K562 (cell line): ENCODE measurements around the gene NUAK2. TPM values are rescaled to one million over a fixed set of nuclear protein-coding genes. Genes with fewer than 3 reads are reported as not detected.

Experiments
- ARID2 ChIP-seq: fragments of 450-650 bp; IDR thresholded peaks from 2 replicates; pipeline ENCODE4 v1.6.1; 2017; ENCODE audit warnings: antibody characterized with exemption, mild to moderate bottlenecking
- ATF7 ChIP-seq: fragments of 450-650 bp; IDR thresholded peaks from 2 replicates; pipeline ENCODE4 v1.7.1; 2014; ENCODE audit warnings: mild to moderate bottlenecking, moderate library complexity
- C11orf30 ChIP-seq: fragments of 450-650 bp; IDR thresholded peaks from 2 replicates; pipeline ENCODE4 v1.6.1; 2016; ENCODE audit warnings: low read depth, mild to moderate bottlenecking
- FOS ChIP-seq: IDR thresholded peaks from 3 replicates; pipeline ENCODE4 v1.6.1; 2011; ENCODE audit not compliant: insufficient read length; ENCODE audit errors: extremely low read depth
- GABPA ChIP-seq: fragments of 200-800 bp; sonication (Bioruptor generic); conservative IDR thresholded peaks from 2 replicates; pipeline ENCODE4 v1.6.1; 2016; ENCODE audit warnings: low read depth, missing genetic modification characterization, missing compliant biosample characterization
- KDM4B ChIP-seq, 2 experiments: fragments of 450-650 bp in 1 of 2; sonication (generic) in 1 of 2; IDR thresholded peaks; 2 replicates each; pipeline ENCODE4 v1.6.1; 2016 to 2017; ENCODE audit warnings: borderline replicate concordance in 2 of 2, antibody characterized with exemption in 1 of 2, low read depth in 1 of 2, mild to moderate bottlenecking in 1 of 2
- MCM2 ChIP-seq: fragments of 450-650 bp; IDR thresholded peaks from 2 replicates; pipeline ENCODE4 v1.6.1; 2017; ENCODE audit warnings: low read depth, mild to moderate bottlenecking
- NFE2L1 ChIP-seq: fragments of 450-650 bp; IDR thresholded peaks from 2 replicates; pipeline ENCODE4 v1.6.1; 2016; ENCODE audit warnings: missing genetic modification characterization, low read depth, mild to moderate bottlenecking, missing compliant biosample characterization, moderate library complexity, borderline replicate concordance
- NR2C2 ChIP-seq, 2 experiments: fragments of 200-800 bp in 1 of 2; sonication (Bioruptor generic) in 1 of 2; sonication (generic) in 1 of 2; formaldehyde crosslinking in 1 of 2; IDR thresholded peaks; 2 replicates each; pipeline versions ENCODE4 v1.6.1 to v1.8.0; 2016 to 2022; ENCODE audit warnings: mild to moderate bottlenecking in 1 of 2, missing compliant biosample characterization in 1 of 2, missing genetic modification characterization in 1 of 2, missing genetic modification reagents in 1 of 2
- SIX5 ChIP-seq, 2 experiments: IDR thresholded peaks; 2 replicates each; pipeline ENCODE4 v1.6.1; 2011; ENCODE audit warnings: low read length in 2 of 2, borderline replicate concordance in 1 of 2, low read depth in 1 of 2, mild to moderate bottlenecking in 1 of 2, moderate library complexity in 1 of 2; ENCODE audit not compliant: insufficient read depth in 1 of 2
- SMC3 ChIP-seq: conservative IDR thresholded peaks from 2 replicates; pipeline ENCODE4 v1.6.1; 2011; ENCODE audit warnings: low read depth, low read length, improper control_type of control experiment; ENCODE audit not compliant: insufficient read depth
- TAF1 ChIP-seq: IDR thresholded peaks from 2 replicates; pipeline ENCODE4 v1.6.1; 2011; ENCODE audit warnings: mild to moderate bottlenecking, low read length, moderate library complexity; ENCODE audit not compliant: insufficient read depth, control insufficient read depth, severe bottlenecking; ENCODE audit errors: extremely low read depth
- ZEB2 ChIP-seq: fragments of 450-650 bp; IDR thresholded peaks from 2 replicates; pipeline ENCODE4 v1.6.1; 2016
- ZNF436 ChIP-seq: fragments of 250-450, 450-650 bp; sonication (Bioruptor Pico); formaldehyde crosslinking; IDR thresholded peaks from 2 replicates; pipeline ENCODE4 v1.7.0; 2020; ENCODE audit warnings: mild to moderate bottlenecking
- ZNF75A ChIP-seq: fragments of 450-650 bp; formaldehyde crosslinking; IDR thresholded peaks from 2 replicates; pipeline ENCODE4 v1.4.0; 2020; ENCODE audit warnings: mild to moderate bottlenecking
- polyA plus RNA-seq, 8 experiments: library from polyadenylated mRNA; depleted of rRNA in 4 of 8; stranded (reverse) in 5 of 8; unstranded in 3 of 8; fragments of >200 nt; fragmentation: Nextera tagmentation in 2 of 8; fragmentation: Illumina TruSeq in 1 of 8; extraction: Ambion mirVana in 2 of 8; extraction: Trizol in 1 of 8; gene quantifications; 2 replicates each; pipeline versions ENCODE4 v1.2.1 to v1.2.3, GENCODE V29; 2011 to 2014; ENCODE audit warnings: inconsistent platforms in 1 of 8, missing spikeins in 1 of 8
- total RNA-seq, 7 experiments: library from RNA; depleted of rRNA in 6 of 7; stranded (reverse); fragments of >200 nt in 6 of 7; fragmentation: Illumina TruSeq in 2 of 7; extraction: Trizol in 2 of 7; gene quantifications; 2 replicates each; pipeline versions ENCODE4 v1.2.1 to v1.2.3, GENCODE V29; 2011 to 2021; ENCODE audit warnings: low replicate concordance in 1 of 7
- TF ChIP-seq, protein P1 (sequence below): fragments of 450-650 bp; conservative IDR thresholded peaks from 2 replicates; pipeline ENCODE4 v1.6.1; 2016; ENCODE audit warnings: missing genetic modification characterization, low read depth, mild to moderate bottlenecking, control low read depth, missing compliant biosample characterization
- TF ChIP-seq, protein P2 (sequence below), 2 experiments: fragments of 450-650 bp; formaldehyde crosslinking in 1 of 2; IDR thresholded peaks; 2 replicates each; pipeline versions ENCODE4 v1.4.0 to v1.6.1; 2014 to 2020; ENCODE audit warnings: mild to moderate bottlenecking in 2 of 2, borderline replicate concordance in 1 of 2, low read depth in 1 of 2

NUAK2 gene
- total and polyA plus RNA-seq, 9 of the 15 experiments (the other 6 are each of a cell fraction or from before 2014, with no cell fraction given): 0.04 to 0.44 (median 0.14) TPM

DNA sequence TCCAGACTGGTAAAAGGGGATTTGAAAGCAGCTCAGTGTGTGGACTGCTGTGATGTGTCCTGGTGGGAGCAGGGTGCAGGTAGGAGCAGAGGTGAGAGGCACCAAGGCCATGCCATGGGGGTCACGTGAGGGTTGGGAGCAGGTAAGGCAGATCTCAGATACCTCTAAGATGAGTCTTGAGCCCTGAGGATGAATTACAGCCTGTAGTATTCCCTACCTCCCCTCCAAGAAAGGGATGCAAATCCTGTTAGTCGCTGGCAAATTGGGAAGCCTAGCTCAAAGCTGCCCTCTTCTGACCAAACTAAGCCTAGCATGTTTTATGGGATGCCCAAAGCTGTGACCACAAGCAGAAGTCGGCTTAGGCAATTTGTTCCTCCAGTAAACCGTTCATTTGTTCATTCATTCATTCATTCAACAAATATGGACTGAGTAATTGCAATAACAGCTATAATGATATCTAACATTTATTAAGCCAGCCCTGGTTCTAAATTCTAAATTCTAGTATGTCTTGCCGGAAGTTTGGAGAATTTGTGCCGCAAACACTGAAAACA lies 3.9 kb upstream of the NUAK2 start (continued):
- TF ChIP-seq KDM4B (IDR thresholded peaks at IDR 0.05; ENCODE audit: borderline replicate concordance in 2 of 2, low read depth in 1 of 2) (no peak), ATF7 (no peak), SMC3 (peak; percentile 82), ARID2 (peak; percentile 55; the same call in 1 of the 2 replicates), NFE2L1 (no peak), ZEB2 (no peak), NR2C2 (CRISPR knock-in tag; IDR thresholded peaks at IDR 0.05) (0 out of 2 replicates have a peak, but pooled peaks have one; percentile 70), NR2C2 (tag; IDR thresholded peaks at IDR 0.05) (no peak), GABPA (tag) (no peak), ZNF436 (CRISPR knock-in tag) (no peak), C11orf30 (no peak), SIX5 (IDR thresholded peaks at IDR 0.05; ENCODE audit: borderline replicate concordance in 1 of 2, insufficient read depth in 1 of 2, low read depth in 1 of 2, low read length in 2 of 2) (no peak), MCM2 (no peak), ZNF75A (CRISPR knock-in tag) (no peak), FOS (no peak), TAF1 (no peak)
- TF ChIP-seq, protein P1, sequence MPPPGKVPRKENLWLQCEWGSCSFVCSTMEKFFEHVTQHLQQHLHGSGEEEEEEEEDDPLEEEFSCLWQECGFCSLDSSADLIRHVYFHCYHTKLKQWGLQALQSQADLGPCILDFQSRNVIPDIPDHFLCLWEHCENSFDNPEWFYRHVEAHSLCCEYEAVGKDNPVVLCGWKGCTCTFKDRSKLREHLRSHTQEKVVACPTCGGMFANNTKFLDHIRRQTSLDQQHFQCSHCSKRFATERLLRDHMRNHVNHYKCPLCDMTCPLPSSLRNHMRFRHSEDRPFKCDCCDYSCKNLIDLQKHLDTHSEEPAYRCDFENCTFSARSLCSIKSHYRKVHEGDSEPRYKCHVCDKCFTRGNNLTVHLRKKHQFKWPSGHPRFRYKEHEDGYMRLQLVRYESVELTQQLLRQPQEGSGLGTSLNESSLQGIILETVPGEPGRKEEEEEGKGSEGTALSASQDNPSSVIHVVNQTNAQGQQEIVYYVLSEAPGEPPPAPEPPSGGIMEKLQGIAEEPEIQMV (tag): no peak
- TF ChIP-seq, protein P2, sequence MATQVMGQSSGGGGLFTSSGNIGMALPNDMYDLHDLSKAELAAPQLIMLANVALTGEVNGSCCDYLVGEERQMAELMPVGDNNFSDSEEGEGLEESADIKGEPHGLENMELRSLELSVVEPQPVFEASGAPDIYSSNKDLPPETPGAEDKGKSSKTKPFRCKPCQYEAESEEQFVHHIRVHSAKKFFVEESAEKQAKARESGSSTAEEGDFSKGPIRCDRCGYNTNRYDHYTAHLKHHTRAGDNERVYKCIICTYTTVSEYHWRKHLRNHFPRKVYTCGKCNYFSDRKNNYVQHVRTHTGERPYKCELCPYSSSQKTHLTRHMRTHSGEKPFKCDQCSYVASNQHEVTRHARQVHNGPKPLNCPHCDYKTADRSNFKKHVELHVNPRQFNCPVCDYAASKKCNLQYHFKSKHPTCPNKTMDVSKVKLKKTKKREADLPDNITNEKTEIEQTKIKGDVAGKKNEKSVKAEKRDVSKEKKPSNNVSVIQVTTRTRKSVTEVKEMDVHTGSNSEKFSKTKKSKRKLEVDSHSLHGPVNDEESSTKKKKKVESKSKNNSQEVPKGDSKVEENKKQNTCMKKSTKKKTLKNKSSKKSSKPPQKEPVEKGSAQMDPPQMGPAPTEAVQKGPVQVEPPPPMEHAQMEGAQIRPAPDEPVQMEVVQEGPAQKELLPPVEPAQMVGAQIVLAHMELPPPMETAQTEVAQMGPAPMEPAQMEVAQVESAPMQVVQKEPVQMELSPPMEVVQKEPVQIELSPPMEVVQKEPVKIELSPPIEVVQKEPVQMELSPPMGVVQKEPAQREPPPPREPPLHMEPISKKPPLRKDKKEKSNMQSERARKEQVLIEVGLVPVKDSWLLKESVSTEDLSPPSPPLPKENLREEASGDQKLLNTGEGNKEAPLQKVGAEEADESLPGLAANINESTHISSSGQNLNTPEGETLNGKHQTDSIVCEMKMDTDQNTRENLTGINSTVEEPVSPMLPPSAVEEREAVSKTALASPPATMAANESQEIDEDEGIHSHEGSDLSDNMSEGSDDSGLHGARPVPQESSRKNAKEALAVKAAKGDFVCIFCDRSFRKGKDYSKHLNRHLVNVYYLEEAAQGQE (IDR thresholded peaks at IDR 0.05; ENCODE audit: borderline replicate concordance): peak; percentile 90
- TF ChIP-seq, protein P2 (CRISPR knock-in tag; IDR thresholded peaks at IDR 0.05; ENCODE audit: low read depth): no peak
